ENCODE results near the gene DGKZ.
A peak's percentile ranks its signal among the peaks of the same experiment; 100 is the strongest.
"Not testable (repeated sequence)": the region's sequence is repeated elsewhere in the genome, so short reads cannot be mapped to it uniquely, and the experiment has no call there.

DGKZ gene

GRCh38 chr11:46367244-46367915 lies 20.1 kb downstream of the DGKZ start:
- peak; percentile 67 for DNase-seq

DNA sequence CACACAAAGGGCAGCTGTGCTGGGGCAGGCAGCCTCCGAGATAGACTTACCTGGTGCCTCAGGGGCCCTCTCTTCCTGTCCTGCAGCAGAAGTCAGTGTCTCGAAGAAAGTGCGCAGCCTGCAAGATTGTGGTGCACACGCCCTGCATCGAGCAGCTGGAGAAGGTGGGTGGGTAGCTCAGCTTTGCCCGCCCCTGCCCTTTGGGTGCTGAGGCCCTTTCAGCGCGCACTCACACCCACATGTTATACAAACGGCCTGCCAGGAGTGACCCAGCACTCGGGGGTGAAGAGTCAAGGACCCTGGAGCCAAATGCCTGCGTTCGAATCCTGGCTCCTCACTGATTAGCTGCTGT lies 20.6 kb downstream of the DGKZ start:
- DNase-seq, result no peak

- peak; percentile 85 for DNase-seq
Measured at GRCh38 chr11:46369458-46370152, 22.3 kb downstream of the DGKZ start.

GRCh38 chr11:46370253-46370652 lies 23.0 kb downstream of the DGKZ start:
- no peak for DNase-seq

DNA sequence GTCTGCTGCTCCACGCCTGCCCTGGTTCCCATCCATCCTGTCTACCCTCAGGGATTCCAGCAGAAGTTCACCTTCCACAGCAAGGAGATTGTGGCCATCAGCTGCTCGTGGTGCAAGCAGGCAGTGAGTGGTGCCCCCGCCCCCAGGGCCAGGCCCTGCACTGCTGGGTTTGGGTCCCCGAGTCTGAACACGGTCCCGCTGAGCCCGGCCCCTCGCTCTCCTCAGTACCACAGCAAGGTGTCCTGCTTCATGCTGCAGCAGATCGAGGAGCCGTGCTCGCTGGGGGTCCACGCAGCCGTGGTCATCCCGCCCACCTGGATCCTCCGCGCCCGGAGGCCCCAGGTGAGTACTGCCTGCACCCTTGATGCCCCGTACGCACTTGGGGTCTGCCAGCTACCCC lies 24.0 kb downstream of the DGKZ start:
- DNase-seq, result not testable (repeated sequence)

GRCh38 chr11:46372086-46372485 lies 24.8 kb downstream of the DGKZ start:
- no peak for DNase-seq

DNA sequence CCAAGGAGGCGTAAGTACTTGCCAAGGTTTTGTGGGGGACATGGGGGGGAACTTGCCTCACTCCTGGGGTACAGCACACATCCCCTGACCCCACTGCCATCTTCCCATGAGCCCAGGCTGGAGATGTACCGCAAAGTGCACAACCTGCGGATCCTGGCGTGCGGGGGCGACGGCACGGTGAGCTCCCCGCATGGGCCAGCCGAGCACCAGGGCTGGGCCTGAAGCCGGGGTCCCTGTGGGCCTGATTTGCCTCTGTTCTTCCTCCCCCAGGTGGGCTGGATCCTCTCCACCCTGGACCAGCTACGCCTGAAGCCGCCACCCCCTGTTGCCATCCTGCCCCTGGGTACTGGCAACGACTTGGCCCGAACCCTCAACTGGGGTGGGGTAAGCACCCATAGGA lies 25.2 kb downstream of the DGKZ start:
- not testable (repeated sequence) for DNase-seq

- no peak for DNase-seq
Measured at GRCh38 chr11:46373787-46374740, 26.8 kb downstream of the DGKZ start.

DNA sequence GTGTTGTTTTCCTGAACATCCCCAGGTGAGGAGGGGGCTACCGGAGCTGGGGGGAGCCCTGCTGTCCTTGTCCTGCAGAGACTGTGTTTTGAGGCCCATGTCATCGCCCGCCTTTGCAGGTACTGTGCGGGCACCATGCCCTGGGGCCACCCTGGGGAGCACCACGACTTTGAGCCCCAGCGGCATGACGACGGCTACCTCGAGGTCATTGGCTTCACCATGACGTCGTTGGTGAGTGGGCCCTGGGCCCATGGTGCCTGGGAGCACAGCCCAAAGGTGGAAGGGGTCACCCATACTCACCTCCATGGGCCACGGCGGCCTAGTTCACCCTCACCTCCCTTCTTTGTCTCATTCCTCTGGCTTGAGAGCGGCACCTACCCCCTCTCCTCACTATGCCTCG lies 27.6 kb downstream of the DGKZ start:
- no peak for DNase-seq

- no peak for DNase-seq
Measured at GRCh38 chr11:46375392-46376101, 28.3 kb downstream of the DGKZ start.

- DNase-seq, result no peak
Measured at GRCh38 chr11:46376258-46377050, 29.2 kb downstream of the DGKZ start.

DNA sequence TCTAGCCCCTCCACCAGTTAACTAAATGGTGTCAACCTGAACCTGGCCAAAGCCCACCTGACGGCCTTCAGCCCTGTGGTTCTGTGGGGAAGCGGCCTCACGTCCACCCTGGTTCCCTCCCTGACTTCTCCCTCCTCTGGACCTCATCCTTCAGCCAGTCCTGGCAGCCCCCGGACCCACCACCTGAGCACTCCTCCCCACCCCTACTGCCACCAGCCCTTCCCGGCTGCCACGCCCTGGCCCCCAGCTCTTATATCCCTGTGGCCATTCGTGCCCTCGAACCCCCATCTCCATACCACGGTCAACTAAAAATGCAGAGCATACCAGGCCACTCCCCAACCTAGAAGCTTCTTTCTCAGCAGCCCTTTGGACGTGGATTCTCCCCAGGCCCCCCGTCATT lies 30.0 kb downstream of the DGKZ start:
- DNase-seq, result no peak

- no peak for DNase-seq
Measured at GRCh38 chr11:46377831-46378230, 30.6 kb downstream of the DGKZ start.

GRCh38 chr11:46378296-46378695 lies 31.0 kb downstream of the DGKZ start:
- no peak for DNase-seq

GRCh38 chr11:46378811-46379481 lies 31.7 kb downstream of the DGKZ start:
- DNase-seq, result no peak

DNA sequence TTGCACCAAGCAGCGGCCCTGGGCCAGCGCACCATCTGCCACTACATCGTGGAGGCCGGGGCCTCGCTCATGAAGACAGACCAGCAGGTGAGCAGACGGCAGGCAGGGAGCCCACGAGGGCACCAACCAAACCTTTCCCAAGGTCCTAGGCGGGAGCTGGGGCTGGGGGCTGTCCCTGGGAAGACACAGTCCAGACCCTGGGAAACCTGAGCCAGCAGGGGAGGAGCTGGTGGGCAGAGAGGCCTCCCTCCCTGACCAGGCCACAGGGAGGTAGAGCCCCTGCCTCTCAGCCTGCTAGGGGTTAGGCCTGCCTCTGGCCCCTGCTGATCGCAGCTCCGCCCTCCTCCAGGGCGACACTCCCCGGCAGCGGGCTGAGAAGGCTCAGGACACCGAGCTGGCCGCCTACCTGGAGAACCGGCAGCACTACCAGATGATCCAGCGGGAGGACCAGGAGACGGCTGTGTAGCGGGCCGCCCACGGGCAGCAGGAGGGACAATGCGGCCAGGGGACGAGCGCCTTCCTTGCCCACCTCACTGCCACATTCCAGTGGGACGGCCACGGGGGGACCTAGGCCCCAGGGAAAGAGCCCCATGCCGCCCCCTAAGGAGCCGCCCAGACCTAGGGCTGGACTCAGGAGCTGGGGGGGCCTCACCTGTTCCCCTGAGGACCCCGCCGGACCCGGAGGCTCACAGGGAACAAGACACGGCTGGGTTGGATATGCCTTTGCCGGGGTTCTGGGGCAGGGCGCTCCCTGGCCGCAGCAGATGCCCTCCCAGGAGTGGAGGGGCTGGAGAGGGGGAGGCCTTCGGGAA lies 32.4 kb downstream of the DGKZ start:
- peak; percentile 69 for DNase-seq

GRCh38 chr11:46380340-46381047 lies 33.2 kb downstream of the DGKZ start:
- peak; percentile 47 for DNase-seq

- DNase-seq, result peak; percentile 57
Measured at GRCh38 chr11:46381048-46381818, 34.0 kb downstream of the DGKZ start, which contains the start of gene MDK. TSS of gene MDK (plus strand) at chr11:46381669. CDS start at chr11:46382058, 389 bp downstream.
